ENCODE data around the gene NEK8. TPM values are rescaled to one million over a fixed set of nuclear protein-coding genes. Genes with fewer than 3 reads are reported as not detected.
"Not testable (repeated sequence)": the region's sequence is repeated elsewhere in the genome, so short reads cannot be mapped to it uniquely, and the experiment has no call there.

Gene NEK8
- polyA plus RNA-seq, 3 donors: 7.1 to 13.8 (median 12.4) TPM

- no peak for DNase-seq
These were observed 21.9 kb upstream of the NEK8 start for GRCh38 chr17:28706471-28707338.

- DNase-seq: no peak
These were observed 21.3 kb upstream of the NEK8 start for GRCh38 chr17:28707339-28707720.

GRCh38 chr17:28710861-28711722 lies 17.5 kb upstream of the NEK8 start:
- peak; percentile 93 for DNase-seq

- no peak for DNase-seq
These were observed 16.9 kb upstream of the NEK8 start, which contains the start of gene PROCA1 for GRCh38 chr17:28711723-28712031. TSS of gene PROCA1 (minus strand) at chr17:28711888. CDS start at chr17:28711660, 228 bp downstream.

GRCh38 chr17:28712032-28712704 lies 16.4 kb upstream of the NEK8 start:
- DNase-seq: no peak

GRCh38 chr17:28712705-28713415 lies 15.7 kb upstream of the NEK8 start:
- no peak for DNase-seq

- DNase-seq: no peak
These were observed 14.3 kb upstream of the NEK8 start for GRCh38 chr17:28714281-28714680.

- no peak for DNase-seq
These were observed 13.4 kb upstream of the NEK8 start for GRCh38 chr17:28715217-28715616.

- peak; percentile 30 for DNase-seq
These were observed 11.6 kb upstream of the NEK8 start for GRCh38 chr17:28716740-28717577.

GRCh38 chr17:28717578-28718332 lies 10.8 kb upstream of the NEK8 start, which contains the start of gene RAB34:
TSS of gene RAB34 (minus strand) at chr17:28717868. CDS start at chr17:28717266, 602 bp downstream.
- DNase-seq: peak; percentile 95

GRCh38 chr17:28718333-28719020 lies 10.1 kb upstream of the NEK8 start:
- peak; percentile 79 for DNase-seq

GRCh38 chr17:28719021-28719433 lies 9.6 kb upstream of the NEK8 start:
- no peak for DNase-seq

- no peak for DNase-seq
These were observed 8.2 kb upstream of the NEK8 start for GRCh38 chr17:28720247-28720996.

- DNase-seq: not testable (repeated sequence)
These were observed 7.6 kb upstream of the NEK8 start for GRCh38 chr17:28720997-28721329.

GRCh38 chr17:28722417-28723158 lies 6.0 kb upstream of the NEK8 start:
- DNase-seq: no peak

GRCh38 chr17:28723159-28723835 lies 5.3 kb upstream of the NEK8 start:
- no peak for DNase-seq

- DNase-seq: not testable (repeated sequence)
These were observed 4.6 kb upstream of the NEK8 start for GRCh38 chr17:28723836-28724499.
